Thyroid gland (tissue), 4 donors: ENCODE results near the gene HSD17B1.

Source experiments
- CTCF ChIP-seq, 6 experiments: fragments of 200-600 bp in 3 of 6; fragments of 450-650 bp in 3 of 6; sonication (generic) in 3 of 6; IDR thresholded peaks; one replicate each; pipeline ENCODE4 v1.5.1; 2016 to 2019; ENCODE audit warnings: antibody characterized with exemption in 6 of 6, mild to moderate bottlenecking in 2 of 6, inconsistent platforms in 1 of 6, moderate library complexity in 1 of 6
- POLR2A ChIP-seq, 2 donors: fragments of 450-650 bp; IDR thresholded peaks; one replicate each; pipeline ENCODE4 v1.6.1; 2017; ENCODE audit warnings: antibody characterized with exemption in 2 of 2, mild to moderate bottlenecking in 2 of 2, moderate library complexity in 1 of 2

DNA sequence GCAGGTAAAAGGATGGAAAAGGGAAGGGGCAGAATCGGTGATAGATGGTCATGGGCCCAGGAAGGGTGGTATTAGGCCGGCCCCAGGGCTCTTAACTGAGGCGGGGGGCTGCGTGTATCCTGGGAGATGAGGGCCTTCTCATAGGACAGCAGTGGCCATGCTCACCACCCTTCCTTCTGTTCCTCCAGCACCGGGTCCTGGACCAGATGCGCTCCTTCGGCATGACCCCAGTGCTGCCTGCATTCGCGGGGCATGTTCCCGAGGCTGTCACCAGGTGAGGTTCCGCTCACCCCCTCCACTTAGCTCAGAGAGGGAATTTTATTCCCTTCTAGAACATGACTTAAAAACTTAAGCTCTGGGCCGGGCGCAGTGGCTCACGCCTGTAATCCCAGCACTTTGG, 14.2 kb upstream of the HSD17B1 start:
- TF ChIP-seq CTCF (IDR thresholded peaks at IDR 0.05) (no peak), POLR2A (IDR thresholded peaks at IDR 0.05) (no peak)
